ENCODE measurements around the gene PARD6A. TPM values are rescaled to one million over a fixed set of nuclear protein-coding genes. Genes with fewer than 3 reads are reported as not detected.

PARD6A gene
- total and polyA plus RNA-seq, 2 of the 13 experiments (the other 11 are each of a cell fraction or from before 2014, with no cell fraction given) = 3.5 to 4.3 TPM

DNA sequence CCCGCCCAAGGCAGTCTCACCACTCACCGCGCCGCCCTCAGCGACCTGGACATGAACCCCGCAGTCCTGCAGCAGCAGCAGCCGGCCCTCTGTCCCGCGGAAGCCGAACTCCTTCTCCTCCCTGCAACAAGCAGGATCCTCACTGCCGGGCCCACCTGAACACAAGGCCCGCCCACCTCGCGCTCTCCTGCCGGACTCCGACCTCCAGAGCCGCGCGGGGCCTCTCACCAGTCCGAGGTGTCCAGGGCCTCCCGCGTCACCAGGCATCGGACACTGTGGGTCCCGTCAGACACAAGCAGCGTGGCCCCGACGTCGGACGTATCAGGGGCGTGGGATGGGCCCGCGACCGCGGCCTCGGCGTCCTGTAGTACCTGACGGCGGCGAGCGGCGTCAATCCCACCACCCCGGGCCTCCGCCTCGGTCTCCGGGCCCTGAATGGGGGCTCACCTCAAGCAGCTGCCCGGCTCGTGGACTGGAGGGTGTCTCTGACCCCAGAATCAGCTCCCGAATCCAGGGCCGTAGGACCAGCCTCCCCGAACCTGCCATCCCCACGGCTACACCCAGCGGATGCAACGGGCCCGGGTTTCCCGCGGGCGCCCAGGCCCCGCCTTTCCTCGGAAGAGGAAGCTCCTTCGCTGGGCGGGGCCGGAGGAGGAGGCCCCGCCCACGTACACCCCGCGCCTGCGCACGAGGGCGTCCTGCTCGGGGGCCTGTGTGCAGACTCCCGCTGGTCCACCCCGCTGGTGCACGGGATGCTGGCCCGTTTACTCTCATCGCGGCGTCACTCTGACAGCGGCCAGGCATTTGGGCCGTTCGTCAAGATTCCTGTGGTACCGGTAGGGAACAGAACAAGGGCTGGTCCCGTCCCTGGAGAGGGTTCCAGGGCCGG, 841 bp upstream of the PARD6A start, which contains the start of gene ACD (continued):
- TF ChIP-seq, protein P1, sequence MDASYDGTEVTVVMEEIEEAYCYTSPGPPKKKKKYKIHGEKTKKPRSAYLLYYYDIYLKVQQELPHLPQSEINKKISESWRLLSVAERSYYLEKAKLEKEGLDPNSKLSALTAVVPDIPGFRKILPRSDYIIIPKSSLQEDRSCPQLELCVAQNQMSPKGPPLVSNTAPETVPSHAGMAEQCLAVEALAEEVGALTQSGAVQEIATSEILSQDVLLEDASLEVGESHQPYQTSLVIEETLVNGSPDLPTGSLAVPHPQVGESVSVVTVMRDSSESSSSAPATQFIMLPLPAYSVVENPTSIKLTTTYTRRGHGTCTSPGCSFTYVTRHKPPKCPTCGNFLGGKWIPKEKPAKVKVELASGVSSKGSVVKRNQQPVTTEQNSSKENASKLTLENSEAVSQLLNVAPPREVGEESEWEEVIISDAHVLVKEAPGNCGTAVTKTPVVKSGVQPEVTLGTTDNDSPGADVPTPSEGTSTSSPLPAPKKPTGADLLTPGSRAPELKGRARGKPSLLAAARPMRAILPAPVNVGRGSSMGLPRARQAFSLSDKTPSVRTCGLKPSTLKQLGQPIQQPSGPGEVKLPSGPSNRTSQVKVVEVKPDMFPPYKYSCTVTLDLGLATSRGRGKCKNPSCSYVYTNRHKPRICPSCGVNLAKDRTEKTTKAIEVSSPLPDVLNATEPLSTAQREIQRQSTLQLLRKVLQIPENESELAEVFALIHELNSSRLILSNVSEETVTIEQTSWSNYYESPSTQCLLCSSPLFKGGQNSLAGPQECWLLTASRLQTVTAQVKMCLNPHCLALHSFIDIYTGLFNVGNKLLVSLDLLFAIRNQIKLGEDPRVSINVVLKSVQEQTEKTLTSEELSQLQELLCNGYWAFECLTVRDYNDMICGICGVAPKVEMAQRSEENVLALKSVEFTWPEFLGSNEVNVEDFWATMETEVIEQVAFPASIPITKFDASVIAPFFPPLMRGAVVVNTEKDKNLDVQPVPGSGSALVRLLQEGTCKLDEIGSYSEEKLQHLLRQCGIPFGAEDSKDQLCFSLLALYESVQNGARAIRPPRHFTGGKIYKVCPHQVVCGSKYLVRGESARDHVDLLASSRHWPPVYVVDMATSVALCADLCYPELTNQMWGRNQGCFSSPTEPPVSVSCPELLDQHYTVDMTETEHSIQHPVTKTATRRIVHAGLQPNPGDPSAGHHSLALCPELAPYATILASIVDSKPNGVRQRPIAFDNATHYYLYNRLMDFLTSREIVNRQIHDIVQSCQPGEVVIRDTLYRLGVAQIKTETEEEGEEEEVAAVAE (CRISPR knock-in tag; IDR thresholded peaks at IDR 0.05; ENCODE audit: borderline replicate concordance) = peak; percentile 3; the same call in 1 of the 2 replicates
- no peak for TF ChIP-seq BCL6 (CRISPR knock-in tag; IDR thresholded peaks at IDR 0.05)
- TF ChIP-seq HDAC2 (CRISPR knock-in tag; IDR thresholded peaks at IDR 0.05) = peak; percentile 68
- peak; percentile 75; the same call in 1 of the 2 replicates for TF ChIP-seq ZNF333 (CRISPR knock-in tag; IDR thresholded peaks at IDR 0.05; ENCODE audit: borderline replicate concordance)
- 0 out of 2 replicates have a peak, but pooled peaks have one; percentile 81 for TF ChIP-seq ZBTB20 (CRISPR knock-in tag; IDR thresholded peaks at IDR 0.05; ENCODE audit: borderline replicate concordance, low read depth)
- TF ChIP-seq ZNF326 (CRISPR knock-in tag; IDR thresholded peaks at IDR 0.05; ENCODE audit: borderline replicate concordance) = no peak
- TF ChIP-seq ZNF792 (CRISPR knock-in tag; IDR thresholded peaks at IDR 0.05) = peak; percentile 71
- TF ChIP-seq, protein P2, sequence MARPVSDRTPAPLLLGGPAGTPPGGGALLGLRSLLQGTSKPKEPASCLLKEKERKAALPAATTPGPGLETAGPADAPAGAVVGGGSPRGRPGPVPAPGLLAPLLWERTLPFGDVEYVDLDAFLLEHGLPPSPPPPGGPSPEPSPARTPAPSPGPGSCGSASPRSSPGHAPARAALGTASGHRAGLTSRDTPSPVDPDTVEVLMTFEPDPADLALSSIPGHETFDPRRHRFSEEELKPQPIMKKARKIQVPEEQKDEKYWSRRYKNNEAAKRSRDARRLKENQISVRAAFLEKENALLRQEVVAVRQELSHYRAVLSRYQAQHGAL (CRISPR knock-in tag; IDR thresholded peaks at IDR 0.05; ENCODE audit: not compliant biosample characterization) = no peak
- no peak for TF ChIP-seq NR1H2 (CRISPR knock-in tag; IDR thresholded peaks at IDR 0.05; ENCODE audit: borderline replicate concordance, low read depth)
- no peak for TF ChIP-seq EHMT2 (IDR thresholded peaks at IDR 0.05; ENCODE audit: borderline replicate concordance, low read depth, low read length)
- TF ChIP-seq, protein P3, sequence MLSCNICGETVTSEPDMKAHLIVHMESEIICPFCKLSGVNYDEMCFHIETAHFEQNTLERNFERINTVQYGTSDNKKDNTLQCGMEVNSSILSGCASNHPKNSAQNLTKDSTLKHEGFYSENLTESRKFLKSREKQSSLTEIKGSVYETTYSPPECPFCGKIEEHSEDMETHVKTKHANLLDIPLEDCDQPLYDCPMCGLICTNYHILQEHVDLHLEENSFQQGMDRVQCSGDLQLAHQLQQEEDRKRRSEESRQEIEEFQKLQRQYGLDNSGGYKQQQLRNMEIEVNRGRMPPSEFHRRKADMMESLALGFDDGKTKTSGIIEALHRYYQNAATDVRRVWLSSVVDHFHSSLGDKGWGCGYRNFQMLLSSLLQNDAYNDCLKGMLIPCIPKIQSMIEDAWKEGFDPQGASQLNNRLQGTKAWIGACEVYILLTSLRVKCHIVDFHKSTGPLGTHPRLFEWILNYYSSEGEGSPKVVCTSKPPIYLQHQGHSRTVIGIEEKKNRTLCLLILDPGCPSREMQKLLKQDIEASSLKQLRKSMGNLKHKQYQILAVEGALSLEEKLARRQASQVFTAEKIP (CRISPR knock-in tag; IDR thresholded peaks at IDR 0.05; ENCODE audit: borderline replicate concordance) = no peak
- TF ChIP-seq, protein P4, sequence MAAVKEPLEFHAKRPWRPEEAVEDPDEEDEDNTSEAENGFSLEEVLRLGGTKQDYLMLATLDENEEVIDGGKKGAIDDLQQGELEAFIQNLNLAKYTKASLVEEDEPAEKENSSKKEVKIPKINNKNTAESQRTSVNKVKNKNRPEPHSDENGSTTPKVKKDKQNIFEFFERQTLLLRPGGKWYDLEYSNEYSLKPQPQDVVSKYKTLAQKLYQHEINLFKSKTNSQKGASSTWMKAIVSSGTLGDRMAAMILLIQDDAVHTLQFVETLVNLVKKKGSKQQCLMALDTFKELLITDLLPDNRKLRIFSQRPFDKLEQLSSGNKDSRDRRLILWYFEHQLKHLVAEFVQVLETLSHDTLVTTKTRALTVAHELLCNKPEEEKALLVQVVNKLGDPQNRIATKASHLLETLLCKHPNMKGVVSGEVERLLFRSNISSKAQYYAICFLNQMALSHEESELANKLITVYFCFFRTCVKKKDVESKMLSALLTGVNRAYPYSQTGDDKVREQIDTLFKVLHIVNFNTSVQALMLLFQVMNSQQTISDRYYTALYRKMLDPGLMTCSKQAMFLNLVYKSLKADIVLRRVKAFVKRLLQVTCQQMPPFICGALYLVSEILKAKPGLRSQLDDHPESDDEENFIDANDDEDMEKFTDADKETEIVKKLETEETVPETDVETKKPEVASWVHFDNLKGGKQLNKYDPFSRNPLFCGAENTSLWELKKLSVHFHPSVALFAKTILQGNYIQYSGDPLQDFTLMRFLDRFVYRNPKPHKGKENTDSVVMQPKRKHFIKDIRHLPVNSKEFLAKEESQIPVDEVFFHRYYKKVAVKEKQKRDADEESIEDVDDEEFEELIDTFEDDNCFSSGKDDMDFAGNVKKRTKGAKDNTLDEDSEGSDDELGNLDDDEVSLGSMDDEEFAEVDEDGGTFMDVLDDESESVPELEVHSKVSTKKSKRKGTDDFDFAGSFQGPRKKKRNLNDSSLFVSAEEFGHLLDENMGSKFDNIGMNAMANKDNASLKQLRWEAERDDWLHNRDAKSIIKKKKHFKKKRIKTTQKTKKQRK (IDR thresholded peaks at IDR 0.05; ENCODE audit: low read length) = no peak
- TF ChIP-seq SAP130 (CRISPR knock-in tag; IDR thresholded peaks at IDR 0.05; ENCODE audit: low read depth) = peak; percentile 69
- TF ChIP-seq REPIN1 (CRISPR knock-in tag; IDR thresholded peaks at IDR 0.05; ENCODE audit: borderline replicate concordance, low read depth) = peak; percentile 67; the same call in 1 of the 2 replicates
- TF ChIP-seq, protein P5, sequence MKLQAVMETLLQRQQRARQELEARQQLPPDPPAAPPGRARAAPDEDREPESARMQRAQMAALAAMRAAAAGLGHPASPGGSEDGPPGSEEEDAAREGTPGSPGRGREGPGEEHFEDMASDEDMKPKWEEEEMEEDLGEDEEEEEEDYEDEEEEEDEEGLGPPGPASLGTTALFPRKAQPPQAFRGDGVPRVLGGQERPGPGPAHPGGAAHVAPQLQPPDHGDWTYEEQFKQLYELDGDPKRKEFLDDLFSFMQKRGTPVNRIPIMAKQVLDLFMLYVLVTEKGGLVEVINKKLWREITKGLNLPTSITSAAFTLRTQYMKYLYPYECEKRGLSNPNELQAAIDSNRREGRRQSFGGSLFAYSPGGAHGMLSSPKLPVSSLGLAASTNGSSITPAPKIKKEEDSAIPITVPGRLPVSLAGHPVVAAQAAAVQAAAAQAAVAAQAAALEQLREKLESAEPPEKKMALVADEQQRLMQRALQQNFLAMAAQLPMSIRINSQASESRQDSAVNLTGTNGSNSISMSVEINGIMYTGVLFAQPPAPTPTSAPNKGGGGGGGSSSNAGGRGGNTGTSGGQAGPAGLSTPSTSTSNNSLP (IDR thresholded peaks at IDR 0.05; ENCODE audit: low read depth, low read length) = no peak

Measured in HepG2 (cell line).